Calu3 (cell line): ENCODE results near the gene CAPRIN2. TPM values are rescaled to one million over a fixed set of nuclear protein-coding genes. Genes with fewer than 3 reads are reported as not detected.

Experiments used
- Bru-seq: library from RNA; stranded (reverse); fragments of 400-500 nt; gene quantifications from one replicate; lab custom pipeline; 2021; lab: Mats Ljungman, UMichigan
- BruChase-seq, 2 experiments: library from RNA; stranded (reverse); fragments of 400-500 nt; gene quantifications; one replicate each; lab custom pipeline; 2021; lab: Mats Ljungman, UMichigan
- BruUV-seq: library from RNA; stranded (reverse); fragments of 400-500 nt; replicated peaks from 2 replicates; lab custom pipeline; 2021; lab: Mats Ljungman, UMichigan
- CTCF ChIA-PET: fragments of 300-600 bp; sonication (Branson Sonifier 250); formaldehyde crosslinking; loops from one replicate; lab custom pipeline; 2022; ENCODE audit warnings: antibody characterized with exemption; lab: Charles Lee
- DNase-seq: peaks from one replicate; pipeline ENCODE4 v3.0.0; 2022
- H3K27ac Mint-ChIP-seq: one replicate; pipeline ENCODE4 v1.8.0; 2022; ENCODE audit warnings: mixed read lengths; ENCODE audit not compliant: unreplicated experiment
- H3K27me3 Mint-ChIP-seq: one replicate; pipeline ENCODE4 v1.8.0; 2022; ENCODE audit warnings: mixed read lengths; ENCODE audit not compliant: unreplicated experiment
- H3K36me3 Mint-ChIP-seq: one replicate; pipeline ENCODE4 v1.8.0; 2022; ENCODE audit warnings: mild to moderate bottlenecking, moderate library complexity, mixed read lengths; ENCODE audit not compliant: insufficient read depth, unreplicated experiment
- H3K4me1 Mint-ChIP-seq: one replicate; pipeline ENCODE4 v1.8.0; 2022; ENCODE audit warnings: mild to moderate bottlenecking, low read depth, mixed read lengths; ENCODE audit not compliant: unreplicated experiment
- H3K4me3 Mint-ChIP-seq: one replicate; pipeline ENCODE4 v1.8.0; 2022; ENCODE audit warnings: mild to moderate bottlenecking, low read depth, moderate library complexity, mixed read lengths; ENCODE audit not compliant: unreplicated experiment
- H3K9me3 Mint-ChIP-seq: one replicate; pipeline ENCODE4 v1.8.0; 2022; ENCODE audit warnings: low read depth, mixed read lengths; ENCODE audit not compliant: unreplicated experiment
- intact Hi-C: fragments of 100-400 bp; cut with micrococcal nuclease; formaldehyde crosslinking; loops from one replicate; pipeline ENCODE4 v1.10.0; 2022; ENCODE audit not compliant: unreplicated experiment
- long read RNA-seq: library from polyadenylated mRNA; stranded (forward); transcript quantifications from one replicate; pipeline ENCODE4 v2.0.0, GENCODE V29; 2022
- total RNA-seq: library from RNA; stranded (reverse); gene quantifications from 2 replicates; pipeline ENCODE4 v1.2.3, GENCODE V29; 2022
- TF ChIP-seq, protein P1 (sequence below): fragments of 200-600 bp; IDR thresholded peaks from one replicate; pipeline ENCODE4 v1.8.0; 2022; ENCODE audit warnings: antibody characterized with exemption; ENCODE audit not compliant: unreplicated experiment

CAPRIN2 gene, protein sequence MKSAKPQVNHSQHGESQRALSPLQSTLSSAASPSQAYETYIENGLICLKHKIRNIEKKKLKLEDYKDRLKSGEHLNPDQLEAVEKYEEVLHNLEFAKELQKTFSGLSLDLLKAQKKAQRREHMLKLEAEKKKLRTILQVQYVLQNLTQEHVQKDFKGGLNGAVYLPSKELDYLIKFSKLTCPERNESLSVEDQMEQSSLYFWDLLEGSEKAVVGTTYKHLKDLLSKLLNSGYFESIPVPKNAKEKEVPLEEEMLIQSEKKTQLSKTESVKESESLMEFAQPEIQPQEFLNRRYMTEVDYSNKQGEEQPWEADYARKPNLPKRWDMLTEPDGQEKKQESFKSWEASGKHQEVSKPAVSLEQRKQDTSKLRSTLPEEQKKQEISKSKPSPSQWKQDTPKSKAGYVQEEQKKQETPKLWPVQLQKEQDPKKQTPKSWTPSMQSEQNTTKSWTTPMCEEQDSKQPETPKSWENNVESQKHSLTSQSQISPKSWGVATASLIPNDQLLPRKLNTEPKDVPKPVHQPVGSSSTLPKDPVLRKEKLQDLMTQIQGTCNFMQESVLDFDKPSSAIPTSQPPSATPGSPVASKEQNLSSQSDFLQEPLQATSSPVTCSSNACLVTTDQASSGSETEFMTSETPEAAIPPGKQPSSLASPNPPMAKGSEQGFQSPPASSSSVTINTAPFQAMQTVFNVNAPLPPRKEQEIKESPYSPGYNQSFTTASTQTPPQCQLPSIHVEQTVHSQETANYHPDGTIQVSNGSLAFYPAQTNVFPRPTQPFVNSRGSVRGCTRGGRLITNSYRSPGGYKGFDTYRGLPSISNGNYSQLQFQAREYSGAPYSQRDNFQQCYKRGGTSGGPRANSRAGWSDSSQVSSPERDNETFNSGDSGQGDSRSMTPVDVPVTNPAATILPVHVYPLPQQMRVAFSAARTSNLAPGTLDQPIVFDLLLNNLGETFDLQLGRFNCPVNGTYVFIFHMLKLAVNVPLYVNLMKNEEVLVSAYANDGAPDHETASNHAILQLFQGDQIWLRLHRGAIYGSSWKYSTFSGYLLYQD
- total RNA-seq, result 48.5 and 52.2 TPM in 2 replicates
- Bru-seq, nascent RNA, result percentile 90 among the genes with signal in this experiment
- BruChase-seq, experiment 1, labeled RNA remaining after a 6-hour chase, result percentile 76 among the genes with signal in this experiment
- percentile 86 among the genes with signal in this experiment for BruChase-seq, experiment 2, labeled RNA remaining after a 2-hour chase
- long read RNA-seq, partial matches to known transcripts, result 2 of 14 reads
- long read RNA-seq, other reads (novel, unspliced or antisense), result 12 of 14 reads

DNA sequence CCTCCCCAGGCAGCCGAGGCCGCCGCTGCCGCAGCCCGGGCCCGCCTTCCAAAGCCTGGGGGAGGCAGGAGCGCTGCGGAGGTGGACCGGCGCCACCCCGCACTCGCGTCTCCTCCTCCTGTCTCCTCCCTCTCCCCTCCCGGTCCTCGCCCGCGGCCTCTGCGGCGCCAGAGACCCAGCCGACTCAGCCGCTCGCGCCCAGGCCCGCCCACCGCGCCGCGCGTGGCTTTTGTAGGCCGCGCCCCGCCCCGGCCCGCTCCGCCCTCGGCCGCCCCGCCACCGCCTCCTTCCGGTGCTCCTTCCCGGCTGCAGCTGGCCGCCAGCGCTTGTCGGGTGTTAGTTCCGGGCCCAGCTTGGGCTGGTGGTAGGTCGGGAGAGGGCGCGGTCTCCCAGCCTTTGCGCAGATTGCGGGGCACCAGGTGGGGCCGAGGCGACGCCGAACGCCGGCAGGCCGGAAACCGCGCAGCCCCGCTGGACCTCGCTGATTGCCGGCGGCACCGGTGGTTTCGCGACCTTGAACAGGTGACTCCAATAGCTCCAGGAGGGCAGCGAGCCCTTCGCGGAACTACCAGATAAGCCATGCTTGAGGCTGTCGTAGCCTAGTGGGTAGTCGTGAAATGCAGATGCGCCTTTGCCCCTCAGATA, at the start of gene CAPRIN2:
Gene CAPRIN2 (minus strand): TSS at position 202 of the 645 bp plus-strand sequence. CDS start 1,431 bp downstream, outside the sequence.
- peak within 1 kb of the TSS; percentile 92 for H3K4me3 Mint-ChIP-seq
- DNase-seq, result peak; percentile 97
- intact Hi-C loops, result loop anchor here (1.0 to 5.0 kb wide), 3 partner anchors 38 to 452 kb away; no protein-coding TSS in a partner anchor
- no TSS peak for BruUV-seq
- H3K27me3 Mint-ChIP-seq, result no peaks in the 10 kb centered on the region
- CTCF ChIA-PET, result interaction anchor here (0.8 to 5.5 kb wide), 3 partner anchors 41 to 1235 kb away, joined by 3 to 36 read pairs (median 6); no protein-coding TSS in a partner anchor
- TF ChIP-seq, protein P1, sequence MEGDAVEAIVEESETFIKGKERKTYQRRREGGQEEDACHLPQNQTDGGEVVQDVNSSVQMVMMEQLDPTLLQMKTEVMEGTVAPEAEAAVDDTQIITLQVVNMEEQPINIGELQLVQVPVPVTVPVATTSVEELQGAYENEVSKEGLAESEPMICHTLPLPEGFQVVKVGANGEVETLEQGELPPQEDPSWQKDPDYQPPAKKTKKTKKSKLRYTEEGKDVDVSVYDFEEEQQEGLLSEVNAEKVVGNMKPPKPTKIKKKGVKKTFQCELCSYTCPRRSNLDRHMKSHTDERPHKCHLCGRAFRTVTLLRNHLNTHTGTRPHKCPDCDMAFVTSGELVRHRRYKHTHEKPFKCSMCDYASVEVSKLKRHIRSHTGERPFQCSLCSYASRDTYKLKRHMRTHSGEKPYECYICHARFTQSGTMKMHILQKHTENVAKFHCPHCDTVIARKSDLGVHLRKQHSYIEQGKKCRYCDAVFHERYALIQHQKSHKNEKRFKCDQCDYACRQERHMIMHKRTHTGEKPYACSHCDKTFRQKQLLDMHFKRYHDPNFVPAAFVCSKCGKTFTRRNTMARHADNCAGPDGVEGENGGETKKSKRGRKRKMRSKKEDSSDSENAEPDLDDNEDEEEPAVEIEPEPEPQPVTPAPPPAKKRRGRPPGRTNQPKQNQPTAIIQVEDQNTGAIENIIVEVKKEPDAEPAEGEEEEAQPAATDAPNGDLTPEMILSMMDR, result peak; percentile 43
- H3K36me3 Mint-ChIP-seq, result peaks cover 35% of the 10 kb centered on the region
- H3K9me3 Mint-ChIP-seq, result no peaks in the 10 kb centered on the region
- H3K4me1 Mint-ChIP-seq, result peaks cover 26% of the 10 kb centered on the region
- H3K27ac Mint-ChIP-seq, result peak within 1 kb of the TSS; percentile 64

DNA sequence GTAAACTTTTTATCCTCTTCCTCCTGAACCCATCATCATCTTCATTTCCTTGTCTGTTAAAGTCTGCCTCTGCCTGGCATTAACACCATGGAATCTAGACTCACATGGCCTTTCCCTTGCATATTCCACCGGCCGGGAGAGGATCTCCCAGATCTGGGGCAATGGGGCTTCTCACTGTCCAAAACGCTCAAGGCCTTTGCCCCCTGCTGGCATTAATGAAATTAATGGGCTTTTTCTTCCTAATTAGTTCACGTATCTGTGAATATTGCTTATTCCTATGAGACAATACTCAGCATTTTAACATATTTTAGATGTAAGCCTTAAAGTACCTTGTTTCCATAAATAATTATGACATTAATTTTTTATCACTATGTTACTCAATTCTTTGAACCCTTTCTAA, 42.9 kb upstream of the CAPRIN2 start:
- no TSS peak for BruUV-seq
- Mint-ChIP-seq H3K27me3 (no peaks in the 10 kb centered on the region), H3K4me1 (peaks cover 42% of the 10 kb centered on the region), H3K36me3 (peaks cover 55% of the 10 kb centered on the region), H3K4me3 (peak overlapping the region; percentile 89), H3K27ac (peak overlapping the region; percentile 89), H3K9me3 (no peaks in the 10 kb centered on the region)
- TF ChIP-seq, protein P1, result no peak
- intact Hi-C loops, result no loop called here
- no peak for DNase-seq
- CTCF ChIA-PET, result no interaction called here

DNA sequence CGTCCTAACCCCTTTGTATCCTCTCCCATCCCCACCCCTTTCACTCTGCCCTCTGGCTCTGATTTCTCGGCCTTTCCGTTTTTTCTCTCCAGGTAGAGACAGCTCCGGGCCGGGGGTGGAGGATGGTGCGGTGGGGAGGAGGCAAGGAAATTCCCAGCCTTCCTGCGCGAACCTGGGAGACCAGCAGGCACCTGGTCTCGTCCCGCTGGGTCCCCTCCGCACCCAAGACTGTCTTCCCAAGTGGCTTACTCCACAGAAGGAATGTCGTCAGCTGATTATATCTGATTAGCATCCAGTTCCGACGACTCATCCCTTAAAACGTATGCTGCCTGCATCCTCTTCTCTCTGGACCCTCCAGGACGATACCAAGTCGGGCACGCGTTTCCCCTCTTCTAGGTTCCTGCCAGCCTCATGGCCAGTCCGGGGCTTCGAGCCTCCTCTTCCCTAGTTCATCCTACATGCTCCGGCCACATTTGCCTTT, 42.2 kb upstream of the CAPRIN2 start:
- intact Hi-C loops, result no loop called here
- BruUV-seq, result no TSS peak
- peaks cover 49% of the 10 kb centered on the region for H3K4me1 Mint-ChIP-seq
- H3K4me3 Mint-ChIP-seq, result peak overlapping the region; percentile 89
- CTCF ChIA-PET, result interaction anchor here (0.7 to 3.2 kb wide), 5 partner anchors 9 to 126 kb away, joined by 4 to 36 read pairs (median 7); partner anchors contain the start of genes CAPRIN2 and IPO8
- peak overlapping the region; percentile 89 for H3K27ac Mint-ChIP-seq
- H3K36me3 Mint-ChIP-seq, result peaks cover 51% of the 10 kb centered on the region
- DNase-seq, result peak; percentile 41
- H3K9me3 Mint-ChIP-seq, result no peaks in the 10 kb centered on the region
- TF ChIP-seq, protein P1, result no peak
- no peaks in the 10 kb centered on the region for H3K27me3 Mint-ChIP-seq
